ENCODE measurements around the gene ZNF394.

Gene ZNF394

DNA sequence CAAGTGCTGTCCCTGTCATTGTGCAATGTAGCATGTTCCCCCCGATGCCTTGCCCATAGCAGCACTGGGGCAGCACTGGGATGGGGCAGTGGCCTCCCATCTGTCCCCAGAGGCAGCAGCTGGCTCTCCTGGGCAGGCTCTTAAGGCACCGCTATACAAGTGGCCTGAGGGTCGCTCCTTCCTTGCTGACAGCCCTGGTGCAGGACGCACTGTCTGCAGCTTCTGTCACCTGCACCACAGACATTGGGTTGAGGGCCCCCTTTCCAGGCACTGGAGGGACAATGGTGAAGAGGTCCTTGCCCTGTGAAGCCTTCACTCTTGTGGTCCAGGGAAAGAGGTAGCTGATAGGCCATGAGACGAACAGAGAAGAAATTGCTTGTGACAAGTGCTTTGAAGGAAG lies 50.8 kb downstream of the ZNF394 start:
- no peak for DNase-seq (ENCODE audit: low spot score)

DNA sequence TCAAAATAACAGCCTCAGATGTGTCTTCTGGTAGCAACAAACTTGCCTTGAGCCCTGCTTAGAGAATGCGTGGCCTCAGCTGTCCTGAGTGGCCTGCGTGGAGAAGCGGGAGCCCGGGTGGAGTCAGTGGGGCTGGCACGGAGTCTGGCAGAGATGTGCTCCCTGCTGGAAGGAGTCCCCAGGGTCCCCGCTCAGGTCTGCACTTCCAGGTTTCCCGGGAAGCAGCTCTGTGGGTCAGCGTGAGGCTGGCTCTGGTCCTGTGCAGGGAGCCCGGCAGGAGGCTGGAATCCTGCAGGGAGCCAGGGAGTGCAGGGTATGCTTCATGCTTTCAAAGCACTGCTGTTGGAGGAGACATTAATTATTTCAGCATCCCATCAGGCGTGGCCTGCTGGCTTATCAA lies 51.2 kb downstream of the ZNF394 start:
- no peak for DNase-seq (ENCODE audit: low spot score)

DNA sequence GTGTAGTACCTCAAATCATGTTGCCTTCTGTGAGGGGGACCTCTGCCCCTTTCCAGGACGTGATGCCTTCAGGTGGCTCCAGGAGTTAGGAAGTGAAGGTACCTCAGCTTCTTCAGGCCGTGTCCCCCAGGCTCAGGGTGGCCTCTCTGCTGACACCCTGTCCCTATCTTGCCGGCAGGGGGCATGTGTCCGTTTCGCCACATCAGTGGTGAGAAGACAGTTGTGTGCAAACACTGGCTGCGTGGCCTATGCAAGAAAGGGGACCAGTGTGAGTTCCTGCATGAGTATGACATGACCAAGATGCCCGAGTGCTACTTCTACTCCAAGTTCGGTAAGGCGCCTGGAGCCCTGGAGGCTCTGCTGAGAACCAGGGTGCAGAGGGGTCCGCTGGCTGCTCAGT lies 52.1 kb downstream of the ZNF394 start:
- no peak for DNase-seq (ENCODE audit: low spot score)

DNA sequence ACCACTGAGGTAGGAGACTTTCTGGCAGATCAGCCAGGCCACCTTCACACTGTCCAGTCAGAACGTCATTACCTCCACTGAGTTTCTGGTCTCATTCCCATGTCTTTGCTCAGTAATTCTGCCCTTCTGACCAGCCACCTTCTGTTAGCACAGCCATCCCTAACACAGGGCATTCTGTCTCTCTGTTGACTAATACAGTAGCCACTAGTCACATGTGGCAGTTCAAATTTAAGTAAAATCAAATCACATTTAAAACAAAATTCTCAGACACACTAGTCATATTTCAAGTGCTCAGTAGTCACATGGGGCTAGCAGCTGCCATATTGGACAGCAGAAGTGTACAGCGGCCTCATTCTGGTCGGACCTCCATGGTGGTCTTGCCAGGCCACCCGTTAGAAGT lies 54.0 kb downstream of the ZNF394 start:
- DNase-seq (ENCODE audit: low spot score), result no peak

Measured in CD4-positive, alpha-beta T cell treated with Interleukin-15 for 4 hours (primary cell).